ENCODE measurements around the gene SHOC2.

Gene SHOC2

DNA sequence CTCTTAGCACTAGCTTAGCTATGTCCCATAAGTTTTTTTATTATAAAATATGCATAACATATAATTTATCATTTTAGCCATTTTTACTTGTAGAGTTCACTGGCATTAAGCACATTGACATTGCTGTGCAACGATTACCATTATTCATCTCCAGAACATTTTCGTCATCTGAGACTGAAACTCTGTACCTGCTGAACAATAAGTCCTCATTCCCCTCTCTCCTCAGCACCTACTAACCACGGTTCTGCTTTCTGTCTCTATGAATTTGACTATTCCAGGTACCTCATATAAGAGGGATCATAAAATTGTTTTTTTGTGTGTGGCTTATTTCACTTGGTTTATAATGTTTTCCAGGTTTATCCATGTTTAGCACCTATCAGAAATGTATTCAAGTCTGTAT lies 64.1 kb downstream of the SHOC2 start:
- DNase-seq (ENCODE audit: low read depth in 2 of 2), result no peak

GRCh38 chr10:110985497-110986275 lies 66.3 kb downstream of the SHOC2 start:
- DNase-seq (ENCODE audit: low read depth in 2 of 2), result no peak

DNA sequence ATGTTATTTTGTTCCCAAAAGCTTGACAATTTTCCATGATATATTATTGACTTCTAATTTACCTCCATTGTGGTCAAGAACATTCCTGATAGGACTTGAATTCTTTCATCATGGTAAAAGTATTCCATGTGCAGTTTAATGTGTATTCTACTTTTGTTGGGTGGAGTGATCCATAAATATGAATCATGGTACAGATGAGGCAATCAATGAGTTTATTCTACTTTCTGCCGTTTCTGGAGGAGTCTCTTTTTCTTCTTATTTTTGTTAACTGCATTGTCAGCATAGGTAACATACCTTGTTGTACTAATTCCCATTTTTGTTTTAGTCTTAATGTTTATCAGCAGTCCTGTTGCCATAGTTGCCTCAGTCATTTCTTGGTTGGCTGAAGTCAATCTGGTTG lies 69.6 kb downstream of the SHOC2 start:
- peak; percentile 23 to 34 for DNase-seq (ENCODE audit: low read depth in 2 of 2)

DNA sequence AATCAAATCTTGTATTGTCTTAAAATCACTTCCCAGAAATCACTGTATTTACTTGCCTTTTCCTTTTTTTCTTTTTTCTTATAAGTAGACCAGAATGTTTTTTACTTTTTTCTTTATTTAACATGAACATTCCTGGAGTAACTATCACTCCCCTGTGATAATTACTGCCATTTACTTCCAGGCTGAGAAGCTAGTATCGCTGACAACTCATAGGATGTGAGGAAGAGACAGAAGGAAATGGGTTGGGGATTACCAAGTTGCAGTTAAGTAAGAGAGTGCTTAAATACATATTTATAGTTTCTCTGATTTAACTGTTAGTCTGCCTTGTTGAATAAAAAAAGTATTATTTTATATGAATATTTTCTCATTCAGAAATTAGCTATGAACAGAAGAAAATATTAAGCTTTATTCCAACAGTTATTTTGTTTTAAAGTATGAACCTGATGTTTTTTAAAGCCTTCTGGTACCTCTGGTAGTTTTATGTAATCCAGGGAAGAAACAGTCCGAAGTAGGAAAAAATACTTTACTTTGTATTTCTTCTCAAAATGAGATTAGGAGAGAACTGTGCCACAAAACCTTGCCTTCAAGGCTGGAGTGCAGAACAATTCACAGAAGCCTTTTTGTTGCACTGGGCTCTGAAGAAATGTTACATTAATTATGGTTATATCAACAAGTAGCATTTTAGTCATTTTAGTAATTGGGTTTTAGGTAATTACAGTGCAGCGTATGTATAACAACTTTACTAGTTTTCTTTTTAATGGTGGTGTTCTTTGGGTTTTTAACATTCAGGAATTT lies 72.8 kb downstream of the SHOC2 start:
- no peak for DNase-seq (ENCODE audit: low read depth in 2 of 2)

DNA sequence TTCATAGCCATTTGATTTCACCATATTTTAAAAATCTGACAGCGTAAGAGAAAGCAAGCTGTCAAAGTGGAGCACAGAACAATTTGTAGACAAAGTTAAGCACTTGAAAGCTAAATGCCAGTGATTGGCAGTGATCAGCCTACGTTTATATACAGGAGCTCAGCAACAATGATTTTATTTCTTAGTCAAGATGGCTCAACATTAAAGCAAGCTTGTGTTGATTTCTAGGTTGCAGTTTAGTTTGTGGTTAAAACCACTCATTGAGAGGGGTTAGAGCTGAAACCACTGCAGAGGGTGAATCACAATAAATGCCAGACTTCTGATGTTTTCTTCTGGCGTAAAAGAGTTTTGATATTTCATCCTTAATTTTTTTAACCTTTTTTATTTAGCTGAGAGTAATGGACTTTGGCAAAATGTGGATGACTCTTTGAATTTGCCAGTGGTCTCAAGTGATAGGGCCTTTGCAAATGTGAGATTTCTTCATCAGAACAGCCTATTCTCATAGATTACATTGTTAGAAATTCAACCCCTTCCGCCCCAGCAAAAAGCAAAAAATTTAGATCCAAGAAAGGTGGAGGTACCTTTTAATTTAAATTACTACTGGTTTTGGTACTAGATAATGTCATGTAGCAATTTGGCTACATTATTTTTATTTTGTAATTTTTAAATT lies 73.8 kb downstream of the SHOC2 start:
- peak; percentile 66 to 71 for DNase-seq (ENCODE audit: low read depth in 2 of 2)

GRCh38 chr10:110994406-110995086 lies 75.1 kb downstream of the SHOC2 start:
- DNase-seq (ENCODE audit: low read depth in 2 of 2), result no peak

DNA sequence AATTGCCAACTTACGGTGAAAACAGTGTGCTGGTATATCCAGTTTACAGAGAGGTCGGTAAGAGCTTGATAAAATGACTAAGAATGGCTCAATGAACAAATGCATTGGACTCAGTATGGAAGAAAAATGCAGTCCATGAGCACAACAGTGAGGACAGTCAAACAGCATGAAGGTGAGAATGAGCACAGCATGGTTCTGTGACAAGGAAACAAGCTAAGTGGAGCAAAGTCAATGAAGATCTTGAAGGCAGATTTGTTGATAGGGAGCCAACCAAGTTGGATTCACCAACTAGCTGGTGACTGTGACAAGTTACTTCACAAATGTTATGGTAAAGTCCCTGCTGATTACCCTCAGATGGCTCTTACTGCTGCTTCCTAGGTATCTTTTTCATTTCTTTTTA lies 75.9 kb downstream of the SHOC2 start:
- DNase-seq (ENCODE audit: low read depth in 2 of 2), result no peak

GRCh38 chr10:110996256-110996655 lies 76.9 kb downstream of the SHOC2 start:
- no peak for DNase-seq (ENCODE audit: low read depth in 2 of 2)

- DNase-seq (ENCODE audit: low read depth in 2 of 2), result no peak
Observed at GRCh38 chr10:111004016-111004415, 84.6 kb downstream of the SHOC2 start.

DNA sequence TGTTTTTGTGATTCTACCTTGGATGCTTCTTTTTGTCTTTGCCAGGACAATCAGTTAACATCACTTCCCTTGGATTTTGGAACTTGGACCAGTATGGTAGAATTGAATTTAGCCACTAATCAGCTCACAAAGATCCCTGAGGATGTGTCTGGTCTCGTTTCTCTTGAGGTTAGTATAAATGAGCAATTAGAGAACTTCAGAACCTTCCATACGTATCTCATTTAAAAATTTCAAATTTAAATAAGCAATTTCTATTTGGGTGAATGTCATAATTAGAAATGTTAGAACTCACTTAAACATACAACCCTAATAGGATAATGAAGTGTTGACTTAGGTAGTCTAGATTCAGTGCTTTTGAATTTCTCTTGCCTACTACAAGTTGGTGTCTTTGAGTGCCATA lies 88.1 kb downstream of the SHOC2 start:
- DNase-seq (ENCODE audit: low read depth in 2 of 2), result no peak

- DNase-seq (ENCODE audit: low read depth in 2 of 2), result no peak
Observed at GRCh38 chr10:111015181-111015580, 95.8 kb downstream of the SHOC2 start.

- DNase-seq (ENCODE audit: low read depth in 2 of 2), result no peak
Observed at GRCh38 chr10:111017098-111017497, 97.7 kb downstream of the SHOC2 start.

GRCh38 chr10:111018021-111018420 lies 98.6 kb downstream of the SHOC2 start:
- no peak for DNase-seq (ENCODE audit: low read depth in 2 of 2)

GRCh38 chr10:111023060-111023459 lies 103.7 kb downstream of the SHOC2 start:
- no peak for DNase-seq (ENCODE audit: low read depth in 2 of 2)

- no peak for DNase-seq (ENCODE audit: low read depth in 2 of 2)
Observed at GRCh38 chr10:111030042-111030750, 110.8 kb downstream of the SHOC2 start.

- peak; percentile 6 to 9 for DNase-seq (ENCODE audit: low read depth in 2 of 2)
Observed at GRCh38 chr10:111034598-111035310, 115.3 kb downstream of the SHOC2 start.

GRCh38 chr10:111035542-111035941 lies 116.1 kb downstream of the SHOC2 start:
- DNase-seq (ENCODE audit: low read depth in 2 of 2), result no peak

- DNase-seq (ENCODE audit: low read depth in 2 of 2), result no peak
Observed at GRCh38 chr10:111037858-111038257, 118.5 kb downstream of the SHOC2 start.

GRCh38 chr10:111039522-111039921 lies 120.1 kb downstream of the SHOC2 start:
- no peak for DNase-seq (ENCODE audit: low read depth in 2 of 2)

- no peak for DNase-seq (ENCODE audit: low read depth in 2 of 2)
Observed at GRCh38 chr10:111057006-111057405, 137.6 kb downstream of the SHOC2 start.
